Measurements from ENCODE around the gene GLRA2. TPM values are rescaled to one million over a fixed set of nuclear protein-coding genes. Genes with fewer than 3 reads are reported as not detected.

The GLRA2 gene
- total RNA-seq, 4 donors from 2014 or later: not detected

- TF ChIP-seq POLR2A (IDR thresholded peaks at IDR 0.05): no peak
- TF ChIP-seq, protein P1, sequence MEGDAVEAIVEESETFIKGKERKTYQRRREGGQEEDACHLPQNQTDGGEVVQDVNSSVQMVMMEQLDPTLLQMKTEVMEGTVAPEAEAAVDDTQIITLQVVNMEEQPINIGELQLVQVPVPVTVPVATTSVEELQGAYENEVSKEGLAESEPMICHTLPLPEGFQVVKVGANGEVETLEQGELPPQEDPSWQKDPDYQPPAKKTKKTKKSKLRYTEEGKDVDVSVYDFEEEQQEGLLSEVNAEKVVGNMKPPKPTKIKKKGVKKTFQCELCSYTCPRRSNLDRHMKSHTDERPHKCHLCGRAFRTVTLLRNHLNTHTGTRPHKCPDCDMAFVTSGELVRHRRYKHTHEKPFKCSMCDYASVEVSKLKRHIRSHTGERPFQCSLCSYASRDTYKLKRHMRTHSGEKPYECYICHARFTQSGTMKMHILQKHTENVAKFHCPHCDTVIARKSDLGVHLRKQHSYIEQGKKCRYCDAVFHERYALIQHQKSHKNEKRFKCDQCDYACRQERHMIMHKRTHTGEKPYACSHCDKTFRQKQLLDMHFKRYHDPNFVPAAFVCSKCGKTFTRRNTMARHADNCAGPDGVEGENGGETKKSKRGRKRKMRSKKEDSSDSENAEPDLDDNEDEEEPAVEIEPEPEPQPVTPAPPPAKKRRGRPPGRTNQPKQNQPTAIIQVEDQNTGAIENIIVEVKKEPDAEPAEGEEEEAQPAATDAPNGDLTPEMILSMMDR (IDR thresholded peaks at IDR 0.05): no peak
- no peak overlapping the region for H3K4me3 ChIP-seq (ENCODE audit: low read depth, poor library complexity, severe bottlenecking)
- intact Hi-C loops (cut with DNase I; ENCODE audit: low total_unique reads): no loop called here
- WGBS, 2 donors: 80 to 84% methylated on average over 3 of the region's 3 CpGs
- no peak for DNase-seq (ENCODE audit: low spot score in 2 of 2)
These were observed 182.8 kb downstream of the GLRA2 start for GRCh38 chrX:14712096-14712495.

GRCh38 chrX:14717949-14718348 lies 188.6 kb downstream of the GLRA2 start:
- TF ChIP-seq POLR2A (IDR thresholded peaks at IDR 0.05): no peak
- TF ChIP-seq, protein P1 (IDR thresholded peaks at IDR 0.05): no peak
- DNase-seq (ENCODE audit: low spot score in 2 of 2): no peak
- no peak overlapping the region for H3K4me3 ChIP-seq (ENCODE audit: low read depth, poor library complexity, severe bottlenecking)
- intact Hi-C loops (cut with DNase I; ENCODE audit: low total_unique reads): no loop called here
- WGBS, 2 donors: 79 to 82% methylated on average over 3 of the region's 3 CpGs

- no peak for DNase-seq (ENCODE audit: low spot score in 2 of 2)
- intact Hi-C loops (cut with DNase I; ENCODE audit: low total_unique reads): no loop called here
- H3K4me3 ChIP-seq (ENCODE audit: low read depth, poor library complexity, severe bottlenecking): no peak overlapping the region
- 69 to 73% methylated on average over 2 of the region's 2 CpGs for WGBS, 2 donors
- TF ChIP-seq, protein P1 (IDR thresholded peaks at IDR 0.05): no peak
- no peak for TF ChIP-seq POLR2A (IDR thresholded peaks at IDR 0.05)
These were observed 189.1 kb downstream of the GLRA2 start for GRCh38 chrX:14718403-14718802.

DNA sequence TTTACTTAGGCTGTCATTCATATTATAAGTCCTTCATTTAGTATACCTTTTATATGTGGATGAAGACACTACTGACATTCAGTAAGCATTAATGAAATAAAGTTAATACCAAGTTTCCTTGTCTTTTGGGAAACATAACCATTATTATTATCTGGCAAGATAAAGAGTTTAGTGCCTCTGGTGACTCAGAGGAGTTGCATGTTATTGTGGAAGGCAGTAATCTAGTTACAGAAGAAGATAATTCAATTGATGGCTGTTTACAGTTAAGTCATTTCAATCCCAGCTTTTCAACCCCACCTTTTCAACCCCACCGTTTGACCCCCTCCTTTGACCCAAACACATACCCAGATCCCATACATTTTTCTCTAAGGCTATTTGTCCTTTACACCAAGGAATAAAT lies 199.7 kb downstream of the GLRA2 start:
- intact Hi-C loops (cut with DNase I; ENCODE audit: low total_unique reads): no loop called here
- WGBS, 2 donors: 61 to 78% methylated on average over 1 of the region's 1 CpG
- no peak for DNase-seq (ENCODE audit: low spot score in 2 of 2)
- TF ChIP-seq, protein P1 (IDR thresholded peaks at IDR 0.05): no peak
- no peak for TF ChIP-seq POLR2A (IDR thresholded peaks at IDR 0.05)
- H3K4me3 ChIP-seq (ENCODE audit: low read depth, poor library complexity, severe bottlenecking): no peak overlapping the region

GRCh38 chrX:14738643-14739042 lies 209.3 kb downstream of the GLRA2 start:
- no peak for DNase-seq (ENCODE audit: low spot score in 2 of 2)
- intact Hi-C loops (cut with DNase I; ENCODE audit: low total_unique reads): no loop called here
- H3K4me3 ChIP-seq (ENCODE audit: low read depth, poor library complexity, severe bottlenecking): no peak overlapping the region
- TF ChIP-seq, protein P1 (IDR thresholded peaks at IDR 0.05): no peak
- no peak for TF ChIP-seq POLR2A (IDR thresholded peaks at IDR 0.05)
- WGBS, 2 donors: 58 to 70% methylated on average over 4 of the region's 4 CpGs

- TF ChIP-seq POLR2A (IDR thresholded peaks at IDR 0.05): no peak
- TF ChIP-seq, protein P1 (IDR thresholded peaks at IDR 0.05): no peak
- DNase-seq (ENCODE audit: low spot score in 2 of 2): no peak
- 57 to 60% methylated on average over 4 of the region's 4 CpGs for WGBS, 2 donors
- H3K4me3 ChIP-seq (ENCODE audit: low read depth, poor library complexity, severe bottlenecking): no peak overlapping the region
- intact Hi-C loops (cut with DNase I; ENCODE audit: low total_unique reads): no loop called here
These were observed 224.1 kb downstream of the GLRA2 start for GRCh38 chrX:14753441-14753840.

All from lower leg skin (tissue), 4 donors.